CD4-positive, alpha-beta T cell treated with Interleukin-10 for 1 hour (primary cell): ENCODE data around the gene SUSD4.

Experiments
- DNase-seq: peaks from one replicate; pipeline ENCODE4 v3.0.0-alpha.2; 2020

The SUSD4 gene

GRCh38 chr1:223355699-223356098 is 8.3 kb downstream of the SUSD4 start:
- no peak for DNase-seq

DNA sequence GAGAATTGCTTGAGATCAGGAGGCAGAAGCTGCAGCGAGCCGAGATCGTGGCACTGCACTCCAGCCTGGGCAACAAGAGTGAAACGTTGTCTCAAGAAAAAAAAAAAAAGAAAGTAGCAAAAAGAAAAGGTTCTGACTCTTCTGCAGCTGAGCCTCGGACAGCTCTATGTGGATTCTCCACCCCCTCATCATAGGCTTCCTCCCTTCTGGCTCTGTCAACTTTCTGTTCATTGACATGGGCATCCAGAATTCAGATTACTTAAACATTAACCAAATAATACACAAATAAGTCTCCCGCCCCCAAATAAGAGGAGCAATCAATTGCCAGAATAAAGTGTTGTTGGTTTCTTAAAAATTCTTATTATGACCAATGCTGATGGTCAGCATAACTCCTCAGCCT is 10.0 kb downstream of the SUSD4 start:
- DNase-seq, result no peak

DNA sequence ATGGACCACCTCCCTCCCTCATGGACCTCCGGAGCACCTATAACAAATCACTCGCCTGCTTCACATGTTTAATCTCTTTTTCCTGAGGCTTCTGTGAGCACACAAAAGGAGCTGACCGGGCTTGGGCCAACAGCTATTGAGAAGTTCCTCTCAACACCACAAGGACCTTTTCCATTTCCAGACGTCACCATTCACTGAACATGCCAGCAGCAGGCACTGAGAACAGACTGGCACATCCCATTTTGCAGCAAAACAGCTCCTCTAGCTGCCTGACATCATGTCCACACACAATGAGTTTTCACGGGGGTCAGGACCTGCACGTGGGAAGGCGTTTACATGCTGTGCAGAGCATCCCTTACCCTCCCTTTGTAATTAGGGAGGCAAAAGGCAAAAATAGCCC is 11.0 kb downstream of the SUSD4 start:
- no peak for DNase-seq

DNA sequence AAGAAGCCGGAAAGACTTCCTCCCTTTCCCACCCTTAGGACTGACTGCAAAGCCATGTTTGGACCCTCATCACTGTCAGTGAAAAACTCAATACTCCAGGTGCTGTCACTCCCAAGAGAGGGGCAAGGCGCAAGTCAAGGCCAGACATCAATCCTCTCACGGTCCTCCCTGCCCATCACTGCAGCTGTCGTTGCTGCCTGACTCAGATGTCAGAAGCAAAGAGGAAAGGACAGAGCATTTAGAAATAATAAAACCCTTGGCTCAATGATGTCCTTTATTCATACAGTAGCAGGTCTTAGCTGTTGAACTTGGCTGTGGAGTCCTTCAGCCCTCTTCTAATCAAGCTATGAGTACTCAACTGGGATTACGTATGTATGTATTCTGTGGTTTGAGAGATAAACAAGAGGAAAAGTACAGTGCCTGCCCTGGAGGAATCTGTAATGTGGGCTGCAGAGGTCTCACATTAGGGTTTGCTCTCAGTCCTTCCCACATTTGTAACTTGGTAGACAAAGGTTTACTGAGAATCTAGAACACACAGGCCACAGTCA is 13.5 kb downstream of the SUSD4 start:
- DNase-seq, result no peak

GRCh38 chr1:223349241-223349640 is 14.7 kb downstream of the SUSD4 start:
- DNase-seq, result no peak

GRCh38 chr1:223348439-223348838 is 15.5 kb downstream of the SUSD4 start:
- DNase-seq, result no peak

DNA sequence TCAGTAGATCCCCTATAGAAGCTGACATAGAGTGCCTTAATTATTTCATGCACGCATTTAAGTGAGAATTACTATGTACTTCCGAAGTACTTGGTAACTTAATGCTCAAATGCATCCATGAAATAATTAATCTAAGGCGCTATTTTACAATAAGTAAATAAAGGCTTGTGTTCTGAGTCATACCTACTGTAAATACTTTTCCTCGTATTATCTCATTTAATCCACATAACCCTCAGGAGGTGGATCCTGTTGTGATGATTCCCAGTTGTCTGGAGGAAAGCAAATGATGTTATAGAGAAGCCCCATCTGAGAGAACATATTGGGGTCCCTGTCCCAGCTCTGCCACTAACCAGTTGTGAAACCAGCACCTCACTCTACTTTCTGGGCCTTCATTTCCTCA is 16.4 kb downstream of the SUSD4 start:
- DNase-seq, result no peak

DNA sequence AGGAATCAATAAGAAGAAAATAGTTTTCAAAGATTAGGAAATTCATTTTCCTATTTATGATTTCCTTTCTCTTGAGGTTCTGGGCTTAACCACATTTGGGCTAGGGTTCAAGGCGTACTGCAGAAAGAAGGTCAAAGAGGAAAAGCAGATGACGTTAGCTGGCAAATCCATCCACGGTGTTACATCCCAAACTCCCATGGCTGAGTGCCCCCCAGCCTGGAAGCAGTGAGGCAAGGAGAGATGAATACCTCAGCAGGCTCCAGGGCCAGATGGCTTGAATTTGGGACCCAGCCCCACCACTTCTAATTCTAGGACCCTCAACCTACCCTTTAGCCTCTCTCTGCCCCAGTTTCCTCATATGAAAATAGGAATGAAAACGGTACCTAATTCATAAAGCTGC is 17.7 kb downstream of the SUSD4 start:
- DNase-seq, result no peak

GRCh38 chr1:223345720-223346119 is 18.3 kb downstream of the SUSD4 start:
- no peak for DNase-seq

DNA sequence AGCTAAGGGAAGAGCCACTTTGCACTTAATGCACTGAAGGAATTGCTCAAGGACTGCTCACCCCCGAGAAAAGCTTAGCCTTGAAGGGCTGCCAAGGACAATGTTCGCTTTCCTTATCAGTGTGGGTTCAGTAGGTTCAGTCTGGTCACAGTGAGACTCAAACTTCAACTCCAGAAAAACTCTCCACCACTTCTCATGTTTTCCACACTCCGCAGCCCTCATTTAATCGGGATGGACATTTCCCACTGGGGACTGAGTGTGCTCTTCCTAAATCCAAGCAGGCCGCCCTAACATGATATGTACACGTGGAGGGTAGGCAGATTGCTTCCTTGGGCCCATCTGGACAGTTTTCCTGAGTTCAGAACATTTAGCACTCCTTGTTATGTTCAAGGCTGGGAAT is 19.5 kb downstream of the SUSD4 start:
- no peak for DNase-seq

GRCh38 chr1:223343692-223344091 is 20.3 kb downstream of the SUSD4 start:
- no peak for DNase-seq

DNA sequence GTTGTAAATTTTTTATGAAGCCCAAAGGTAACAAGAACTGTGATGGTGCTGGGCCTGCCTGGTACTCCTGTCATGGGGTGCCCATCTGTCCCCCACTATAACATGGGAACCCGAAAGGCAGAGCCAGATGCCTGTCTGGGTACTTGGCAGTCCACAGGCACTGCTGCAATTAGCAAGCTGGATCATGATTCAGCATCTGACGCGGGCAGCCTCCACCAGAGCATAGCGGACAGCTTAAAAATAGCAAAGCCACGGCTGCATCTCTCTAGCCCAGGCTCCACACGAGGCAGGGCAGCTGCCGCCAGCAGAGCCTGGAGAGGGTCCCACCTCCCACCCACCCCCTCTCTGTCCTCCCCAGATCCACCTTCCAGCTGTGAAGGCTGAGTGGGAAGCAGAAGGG is 22.9 kb downstream of the SUSD4 start:
- no peak for DNase-seq

DNA sequence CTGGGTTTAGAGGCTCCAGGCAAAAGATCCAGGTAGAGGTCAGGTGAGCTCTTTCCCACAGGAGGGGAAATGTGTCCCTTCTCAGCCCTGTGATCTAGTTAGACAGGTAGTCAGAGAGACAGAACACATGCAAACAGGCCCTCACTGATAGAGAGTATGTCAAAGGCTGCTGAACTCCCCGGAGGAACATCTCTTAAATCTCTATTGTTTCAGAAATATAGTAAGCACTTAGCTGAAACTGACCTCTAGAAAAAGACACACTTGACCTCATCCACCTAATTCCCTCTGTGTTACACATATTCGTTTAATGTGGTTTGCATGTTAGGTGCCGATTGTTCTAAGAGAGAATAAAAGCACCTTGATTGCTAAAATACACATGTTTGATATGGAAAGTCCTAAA is 23.3 kb downstream of the SUSD4 start:
- DNase-seq, result no peak

DNA sequence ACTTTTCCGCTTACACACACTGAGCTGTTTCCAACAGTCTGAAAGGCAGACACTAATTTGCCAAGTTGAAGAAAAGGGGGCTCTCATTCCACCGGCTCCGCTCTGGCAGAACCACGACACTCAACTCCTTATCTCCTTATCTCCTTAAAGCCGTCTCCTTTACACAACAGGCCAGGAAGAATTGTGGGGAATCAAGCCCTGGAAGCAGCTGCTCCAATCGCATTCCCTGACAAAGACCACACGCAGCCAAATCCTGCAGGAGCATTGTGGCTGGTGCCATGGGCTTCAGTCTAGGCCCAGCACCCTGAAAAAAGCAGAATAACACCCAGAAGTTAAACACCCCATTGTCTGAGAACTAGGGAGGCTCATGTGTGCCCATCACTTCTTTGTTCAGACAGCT is 24.1 kb downstream of the SUSD4 start:
- DNase-seq, result no peak

DNA sequence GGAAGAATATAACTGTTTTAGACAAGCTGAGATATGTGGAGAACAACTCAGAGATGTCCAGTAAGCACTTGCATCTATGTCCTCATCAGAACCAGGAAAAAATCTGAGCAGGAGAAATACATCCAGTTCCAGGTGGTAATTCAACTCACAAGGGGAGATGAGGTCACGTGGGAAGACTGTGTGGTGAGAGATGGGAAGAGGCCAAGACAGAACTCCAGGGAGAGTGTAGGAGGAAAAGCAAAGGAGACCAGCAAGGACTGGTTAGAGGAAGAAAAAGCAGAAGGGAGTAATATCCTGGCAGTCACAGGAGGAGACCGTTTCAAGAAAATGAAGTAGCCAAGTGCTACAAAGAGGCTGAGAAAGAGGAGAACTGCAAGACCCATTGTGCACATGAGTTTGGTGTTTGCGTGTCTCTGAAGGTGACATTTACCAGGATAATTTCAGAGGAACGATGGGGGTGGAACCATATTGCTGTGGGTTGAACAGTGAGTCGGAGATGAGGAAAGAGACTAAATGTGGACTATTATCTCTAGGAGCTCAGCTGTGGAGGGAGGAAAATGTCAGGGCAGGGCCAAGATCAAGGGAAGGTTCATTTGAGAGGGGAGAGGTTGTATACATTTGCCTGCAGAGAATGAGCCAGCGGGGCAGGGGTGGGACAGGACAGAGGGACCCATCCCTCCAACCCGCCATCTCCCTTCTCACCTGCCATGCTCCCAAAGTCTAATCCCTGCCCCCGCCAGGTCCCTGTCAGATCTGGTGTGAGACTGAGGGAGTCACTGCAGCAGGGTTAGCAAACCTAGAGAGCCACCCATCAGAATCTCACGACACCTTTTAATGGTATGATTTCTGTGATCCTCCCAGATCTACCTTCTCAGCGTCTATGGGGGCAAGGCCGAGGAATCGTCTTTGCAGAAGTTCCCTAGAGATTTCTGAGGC is 24.9 kb downstream of the SUSD4 start:
- no peak for DNase-seq

GRCh38 chr1:223337174-223337869 is 26.7 kb downstream of the SUSD4 start:
- no peak for DNase-seq

DNA sequence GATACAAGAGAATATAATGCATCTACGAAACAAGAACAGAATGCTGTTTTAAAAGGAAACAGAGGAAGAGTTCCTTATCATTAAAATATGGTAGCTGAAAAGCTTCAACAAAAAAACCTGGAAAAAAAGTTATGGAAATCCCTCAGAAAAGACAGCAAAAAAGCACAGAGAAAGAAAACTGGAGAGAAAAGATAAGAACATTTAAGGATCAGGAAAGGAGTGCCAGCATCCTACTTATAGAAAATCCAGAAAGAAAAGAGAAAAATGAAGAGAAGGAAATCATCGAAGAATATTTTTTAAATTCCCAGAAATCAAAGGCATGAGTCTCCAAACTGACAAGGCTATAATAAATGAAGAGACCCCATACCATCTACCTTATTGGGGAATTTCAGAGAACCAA is 29.8 kb downstream of the SUSD4 start:
- no peak for DNase-seq

GRCh38 chr1:223332997-223333396 is 31.0 kb downstream of the SUSD4 start:
- DNase-seq, result no peak

GRCh38 chr1:223331929-223332328 is 32.0 kb downstream of the SUSD4 start:
- no peak for DNase-seq

DNA sequence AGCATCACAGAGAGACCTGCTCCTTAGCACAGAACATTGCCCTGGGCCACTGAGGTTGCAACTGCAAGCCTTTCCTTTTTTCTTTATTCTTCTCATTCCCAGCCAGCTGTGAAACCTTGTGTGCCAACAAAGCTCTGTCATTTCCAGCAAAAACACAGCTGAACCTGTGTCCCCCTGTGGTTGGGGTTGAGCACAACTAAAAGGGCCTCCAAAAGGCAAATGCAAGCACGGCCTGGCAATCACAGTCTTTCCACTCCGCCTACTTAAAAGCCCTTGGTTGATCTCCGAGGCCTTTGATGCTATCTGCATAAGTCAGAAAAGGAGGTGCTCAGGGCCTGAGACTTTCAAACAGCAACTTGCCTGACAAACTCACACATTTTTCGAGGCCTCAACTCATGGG is 32.7 kb downstream of the SUSD4 start:
- DNase-seq, result no peak

DNA sequence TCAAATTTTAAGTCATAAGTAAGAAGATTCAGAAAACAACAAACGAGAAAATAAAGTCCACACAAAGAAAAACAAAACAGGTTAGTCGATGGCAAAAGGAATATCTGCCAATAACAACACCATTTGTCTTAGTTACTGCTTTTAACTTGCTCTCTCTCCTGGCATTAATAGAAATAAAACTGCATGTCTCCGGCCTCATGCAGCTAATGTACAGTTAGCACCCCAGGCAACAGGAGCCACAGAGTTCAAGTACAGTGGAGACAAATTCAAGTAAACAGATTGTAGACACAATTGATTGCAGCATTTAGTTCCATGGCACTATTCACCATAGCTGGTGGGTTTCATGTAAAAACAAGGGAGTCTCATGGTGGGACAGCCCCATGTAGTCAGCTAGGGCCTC is 33.5 kb downstream of the SUSD4 start:
- DNase-seq, result no peak

- no peak for DNase-seq
Measured at GRCh38 chr1:223329664-223330415, 34.1 kb downstream of the SUSD4 start.

- DNase-seq, result no peak
Measured at GRCh38 chr1:223329252-223329651, 34.7 kb downstream of the SUSD4 start.
